Stimulated activated CD8-positive, alpha-beta memory T cell treated with anti-CD3 and anti-CD28 coated beads, Interleukin-7, amount 100 ng/mL, for 24 hours (primary cell): ENCODE data around the gene ACSL6.
"Not testable (repeated sequence)": the region's sequence is repeated elsewhere in the genome, so short reads cannot be mapped to it uniquely, and the experiment has no call there.

Experiments used
- DNase-seq: peaks from one replicate; pipeline ENCODE4 v3.0.0-alpha.2; 2020; ENCODE audit warnings: low read depth

Gene ACSL6

GRCh38 chr5:131942016-131942415, 69.4 kb downstream of the ACSL6 start:
- no peak for DNase-seq

DNA sequence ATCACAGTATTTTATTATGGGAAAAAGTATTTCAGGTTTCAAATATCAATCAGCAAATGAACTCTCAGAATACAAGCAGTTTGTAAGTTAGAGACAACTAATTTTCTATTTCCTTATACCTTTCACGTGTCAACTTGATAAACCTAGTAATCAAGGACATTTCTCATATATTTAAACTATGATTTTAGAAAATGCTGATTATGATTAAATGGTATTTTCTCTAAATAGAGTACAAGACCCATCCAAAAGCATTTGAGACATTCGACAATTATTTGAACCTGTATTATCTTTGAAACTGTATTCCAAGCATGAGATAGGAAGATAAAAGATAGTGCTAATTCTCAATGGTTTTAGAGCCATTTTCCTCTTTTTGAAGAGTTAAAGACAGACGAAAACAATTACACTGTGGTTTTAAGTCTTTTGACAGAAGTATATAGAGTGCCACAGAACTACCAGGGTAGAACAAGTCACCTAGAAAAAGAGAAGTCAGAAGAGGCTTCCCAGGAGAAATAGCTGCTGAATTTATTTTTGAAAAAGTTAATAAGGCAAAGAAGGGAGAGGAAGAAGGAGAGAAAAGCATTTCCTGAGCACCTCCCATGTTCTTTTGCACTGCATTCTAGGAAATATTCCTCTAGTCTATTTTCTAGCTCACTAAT, 71.6 kb downstream of the ACSL6 start:
- no peak for DNase-seq

- no peak for DNase-seq
Measured at GRCh38 chr5:131932235-131932634, 79.2 kb downstream of the ACSL6 start.

GRCh38 chr5:131928957-131929356, 82.5 kb downstream of the ACSL6 start:
- DNase-seq = no peak

DNA sequence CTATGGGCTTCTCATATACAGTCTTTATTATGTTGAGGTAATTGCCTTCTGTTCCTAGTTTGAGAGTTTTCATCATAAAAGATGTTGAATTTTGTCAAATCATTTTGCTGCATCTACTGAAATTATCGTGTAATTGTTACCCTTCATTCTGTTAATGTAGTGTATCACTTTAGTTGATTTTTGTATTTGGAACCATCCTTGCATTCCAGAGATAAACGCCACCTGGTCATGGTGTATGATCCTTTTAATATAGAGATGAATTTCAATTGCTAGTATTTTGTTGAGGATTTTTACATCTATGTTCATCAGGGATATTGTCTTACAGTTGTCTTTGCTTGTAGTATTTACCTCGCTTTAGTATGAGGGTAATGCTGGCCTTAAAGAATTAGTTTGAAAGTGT, 85.3 kb downstream of the ACSL6 start:
- DNase-seq = no peak

DNA sequence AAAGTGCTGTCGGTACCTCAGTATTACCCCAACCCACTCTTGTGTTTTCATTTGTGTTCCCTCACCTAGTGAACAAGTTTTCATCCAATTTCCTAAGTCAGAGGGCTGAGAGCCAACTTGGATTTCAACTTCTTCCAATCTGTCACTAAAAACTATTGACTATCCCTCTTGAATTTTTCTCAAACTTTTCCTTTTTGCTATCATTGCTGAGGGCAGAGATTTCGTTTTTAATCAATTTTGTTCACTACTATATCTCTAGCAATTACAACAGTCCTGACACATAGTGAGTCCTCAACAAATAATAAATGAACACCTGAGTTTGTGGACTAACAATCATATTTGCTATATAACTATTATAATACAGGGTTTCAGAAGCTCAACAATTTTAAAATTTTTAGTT, 95.0 kb downstream of the ACSL6 start:
- DNase-seq = no peak

DNA sequence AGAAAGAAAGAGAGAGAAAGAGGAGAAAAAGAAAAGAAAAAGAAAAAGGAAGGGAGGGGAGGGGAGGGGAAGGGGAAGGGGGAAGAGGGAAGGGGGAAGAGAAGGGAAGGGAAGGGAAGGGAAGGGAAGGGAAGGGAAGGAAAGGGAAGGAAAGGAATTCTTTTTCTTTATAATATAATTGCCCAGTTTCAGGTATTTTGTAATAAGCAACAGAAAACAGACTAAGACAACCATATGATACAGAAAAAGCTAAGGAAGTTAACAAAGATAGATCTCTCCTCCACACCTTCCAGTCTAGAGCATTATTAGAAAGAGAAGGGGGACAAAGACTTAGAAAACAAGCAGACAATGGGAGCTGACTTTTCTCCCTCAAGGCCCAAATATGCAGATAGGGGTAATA, 97.0 kb downstream of the ACSL6 start:
- no peak for DNase-seq

DNA sequence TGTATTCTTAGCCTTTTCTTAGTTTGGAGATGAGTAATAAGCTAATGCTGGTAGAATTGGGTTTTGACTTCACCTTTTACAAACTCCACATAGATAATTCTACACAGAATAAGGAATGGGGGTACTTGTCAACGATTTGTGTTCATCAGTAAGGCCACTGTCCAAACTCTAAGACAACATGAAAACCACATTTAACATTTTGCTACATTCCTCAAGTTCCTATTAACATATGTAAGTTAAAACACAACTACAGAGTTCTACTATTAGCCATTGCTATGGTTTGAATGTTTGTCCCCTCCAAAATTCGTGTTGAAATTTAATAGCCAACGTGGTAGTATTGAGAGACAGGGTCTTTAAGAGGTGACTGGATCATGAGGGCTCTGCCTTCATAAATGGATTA, 97.9 kb downstream of the ACSL6 start:
- DNase-seq = no peak

- no peak for DNase-seq
Measured at GRCh38 chr5:131906668-131907067, 104.8 kb downstream of the ACSL6 start.

GRCh38 chr5:131902266-131902665, 109.2 kb downstream of the ACSL6 start:
- DNase-seq = not testable (repeated sequence)
